BJ (cell line): ENCODE measurements around the gene IL1A. TPM values are rescaled to one million over a fixed set of nuclear protein-coding genes. Genes with fewer than 3 reads are reported as not detected.

Experiments
- CTCF ChIA-PET: fragments of 350-600 bp; formaldehyde crosslinking; extraction: SDS; loops from one replicate; lab custom pipeline; 2021; ENCODE audit warnings: antibody characterized with exemption, inconsistent platforms; lab: Yijun Ruan, JAX
- POLR2A ChIA-PET: fragments of 300-600 bp; sonication (Branson Sonifier 250); formaldehyde crosslinking; extraction: SDS; loops from one replicate; lab custom pipeline; 2021; ENCODE audit warnings: antibody characterized with exemption; lab: Charles Lee
- DNase-seq: peaks from one replicate; pipeline ENCODE4 v3.0.0-alpha.2; 2011; ENCODE audit warnings: low read depth
- H3K27me3 ChIP-seq: 2 replicates; pipeline ENCODE4 v1.6.0; 2011; ENCODE audit warnings: low read length; ENCODE audit not compliant: control insufficient read depth, insufficient read depth
- H3K36me3 ChIP-seq: 2 replicates; pipeline ENCODE4 v1.5.1; 2011; ENCODE audit warnings: low read length; ENCODE audit not compliant: control insufficient read depth, insufficient read depth
- H3K4me3 ChIP-seq: 2 replicates; pipeline ENCODE4 v1.5.1; 2011; ENCODE audit warnings: low read depth, mild to moderate bottlenecking, control low read depth, low read length
- polyA plus RNA-seq: library from polyadenylated mRNA; depleted of rRNA; stranded (reverse); fragments of >200 nt; gene quantifications from 2 replicates; pipeline ENCODE4 v1.2.3, GENCODE V29; 2011
- TF ChIP-seq, protein P1 (sequence below): IDR thresholded peaks from 2 replicates; pipeline ENCODE4 v1.5.1; 2011; ENCODE audit warnings: low read depth, mild to moderate bottlenecking, control low read depth, inconsistent platforms, low read length, moderate library complexity; ENCODE audit not compliant: insufficient read depth

The IL1A gene
- polyA plus RNA-seq, 1 experiment: 0.11 TPM

DNA sequence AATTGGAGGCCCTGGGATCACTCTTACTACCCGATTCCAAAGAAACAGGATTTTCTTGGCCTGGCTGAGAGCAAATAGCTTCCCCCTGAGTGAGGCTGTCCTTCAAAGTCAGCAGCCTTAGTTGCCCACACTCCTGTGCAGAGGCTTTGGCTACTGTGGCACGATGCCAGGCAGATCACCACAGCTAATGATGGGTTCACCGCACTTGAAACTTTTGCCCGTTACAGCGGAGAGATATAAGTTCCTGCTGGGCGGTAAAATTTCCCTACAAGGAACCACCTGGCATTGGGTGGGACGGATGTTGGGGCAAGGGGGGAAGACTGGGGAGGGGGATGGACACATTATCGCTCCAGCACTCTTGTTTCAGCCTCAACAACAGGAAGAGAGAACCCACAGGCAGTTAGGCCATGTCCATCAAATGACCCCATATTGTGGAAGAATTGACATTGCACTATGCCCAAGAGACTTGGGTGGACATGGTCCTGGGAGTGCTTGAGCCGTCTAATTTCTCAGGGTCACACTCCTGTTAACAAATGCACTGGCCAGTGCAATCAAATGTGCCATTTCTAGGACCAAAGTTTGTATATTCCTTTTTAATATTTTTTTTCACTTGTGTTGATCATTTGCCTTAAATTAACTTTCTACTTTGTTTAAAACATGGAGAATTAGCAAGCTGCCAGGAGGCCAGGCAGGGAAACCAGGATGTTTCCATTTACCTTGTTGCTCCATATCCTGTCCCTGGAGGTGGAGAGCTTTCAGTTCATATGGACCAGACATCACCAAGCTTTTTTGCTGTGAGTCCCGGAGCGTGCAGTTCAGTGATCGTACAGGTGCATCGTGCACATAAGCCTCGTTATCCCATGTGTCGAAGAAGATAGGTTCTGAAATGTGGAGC, 47.9 kb upstream of the IL1A start:
- CTCF ChIA-PET: no interaction called here

GRCh38 chr2:112831513-112831845, 47.2 kb upstream of the IL1A start:
- CTCF ChIA-PET: no interaction called here
- POLR2A ChIA-PET: no interaction called here
- no peak for DNase-seq
- TF ChIP-seq, protein P1, sequence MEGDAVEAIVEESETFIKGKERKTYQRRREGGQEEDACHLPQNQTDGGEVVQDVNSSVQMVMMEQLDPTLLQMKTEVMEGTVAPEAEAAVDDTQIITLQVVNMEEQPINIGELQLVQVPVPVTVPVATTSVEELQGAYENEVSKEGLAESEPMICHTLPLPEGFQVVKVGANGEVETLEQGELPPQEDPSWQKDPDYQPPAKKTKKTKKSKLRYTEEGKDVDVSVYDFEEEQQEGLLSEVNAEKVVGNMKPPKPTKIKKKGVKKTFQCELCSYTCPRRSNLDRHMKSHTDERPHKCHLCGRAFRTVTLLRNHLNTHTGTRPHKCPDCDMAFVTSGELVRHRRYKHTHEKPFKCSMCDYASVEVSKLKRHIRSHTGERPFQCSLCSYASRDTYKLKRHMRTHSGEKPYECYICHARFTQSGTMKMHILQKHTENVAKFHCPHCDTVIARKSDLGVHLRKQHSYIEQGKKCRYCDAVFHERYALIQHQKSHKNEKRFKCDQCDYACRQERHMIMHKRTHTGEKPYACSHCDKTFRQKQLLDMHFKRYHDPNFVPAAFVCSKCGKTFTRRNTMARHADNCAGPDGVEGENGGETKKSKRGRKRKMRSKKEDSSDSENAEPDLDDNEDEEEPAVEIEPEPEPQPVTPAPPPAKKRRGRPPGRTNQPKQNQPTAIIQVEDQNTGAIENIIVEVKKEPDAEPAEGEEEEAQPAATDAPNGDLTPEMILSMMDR: no peak
- Histone ChIP-seq H3K27me3 (no peaks in the 10 kb centered on the region), H3K4me3 (no peak overlapping the region), H3K36me3 (no peaks in the 10 kb centered on the region)

More for the DNA sequence above, 47.9 kb upstream of the IL1A start:
- Histone ChIP-seq H3K36me3 (no peaks in the 10 kb centered on the region), H3K27me3 (no peaks in the 10 kb centered on the region), H3K4me3 (no peak overlapping the region)
- POLR2A ChIA-PET: no interaction called here
- no peak for DNase-seq
- TF ChIP-seq, protein P1: no peak

DNA sequence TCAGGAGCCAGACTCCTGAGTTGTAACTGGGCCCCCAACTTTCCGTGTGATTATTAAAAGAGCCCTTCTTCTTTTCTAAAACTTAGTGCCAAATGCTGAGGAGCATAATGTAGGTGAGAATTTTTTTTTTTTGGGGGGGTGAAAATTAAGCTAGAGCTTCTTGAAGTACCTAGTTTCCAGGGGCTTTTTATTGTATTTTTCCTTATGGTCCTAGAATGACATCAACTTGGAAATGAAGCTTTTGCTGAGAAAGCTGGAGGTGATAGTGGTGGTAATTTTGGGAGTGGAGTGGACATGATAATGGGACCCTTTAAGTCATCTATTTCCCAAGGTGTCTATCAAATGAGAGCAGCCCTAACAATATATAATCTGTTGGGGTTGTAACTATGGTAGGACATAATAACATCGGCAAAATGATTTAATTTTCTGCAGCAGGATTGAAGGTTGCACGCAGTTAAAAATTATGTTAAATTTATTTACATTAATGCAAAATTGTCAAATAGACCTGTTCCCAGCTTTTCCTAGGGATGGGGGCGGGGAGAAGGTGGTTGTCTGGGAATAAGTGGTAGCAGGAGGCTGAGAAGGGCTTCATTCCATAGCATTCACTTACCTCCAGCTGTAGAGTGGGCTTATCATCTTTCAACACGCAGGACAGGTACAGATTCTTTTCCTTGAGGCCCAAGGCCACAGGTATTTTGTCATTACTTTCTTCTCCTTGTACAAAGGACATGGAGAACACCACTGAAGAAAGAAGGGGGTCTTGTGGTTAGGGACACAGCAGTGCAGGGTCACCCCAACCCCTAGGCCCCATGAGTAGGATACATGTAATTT, 46.6 kb upstream of the IL1A start:
- H3K4me3 ChIP-seq: no peak overlapping the region
- no peaks in the 10 kb centered on the region for H3K36me3 ChIP-seq
- POLR2A ChIA-PET: no interaction called here
- no peaks in the 10 kb centered on the region for H3K27me3 ChIP-seq
- TF ChIP-seq, protein P1: no peak
- CTCF ChIA-PET: no interaction called here
- no peak for DNase-seq

DNA sequence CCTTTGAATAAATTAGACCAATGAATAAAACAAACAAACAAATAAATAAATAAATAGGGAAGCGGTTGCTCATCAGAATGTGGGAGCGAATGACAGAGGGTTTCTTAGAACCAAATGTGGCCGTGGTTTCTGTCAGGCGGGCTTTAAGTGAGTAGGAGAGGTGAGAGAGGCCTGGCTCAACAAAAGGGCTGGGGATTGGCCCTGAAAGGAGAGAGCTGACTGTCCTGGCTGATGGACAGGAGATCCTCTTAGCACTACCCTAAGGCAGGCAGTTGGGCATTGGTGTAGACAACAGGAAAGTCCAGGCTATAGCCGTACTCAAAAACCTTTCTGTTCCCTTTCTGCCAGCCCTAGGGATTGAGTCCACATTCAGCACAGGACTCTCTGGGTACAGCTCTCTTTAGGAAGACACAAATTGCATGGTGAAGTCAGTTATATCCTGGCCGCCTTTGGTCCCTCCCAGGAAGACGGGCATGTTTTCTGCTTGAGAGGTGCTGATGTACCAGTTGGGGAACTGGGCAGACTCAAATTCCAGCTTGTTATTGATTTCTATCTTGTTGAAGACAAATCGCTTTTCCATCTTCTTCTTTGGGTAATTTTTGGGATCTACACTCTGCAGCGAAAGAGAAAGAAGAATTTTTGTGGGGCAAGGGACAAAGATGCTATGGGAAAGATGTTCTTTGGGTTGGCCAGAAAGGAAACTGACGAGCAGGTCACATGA, 45.8 kb upstream of the IL1A start:
- Histone ChIP-seq H3K36me3 (no peaks in the 10 kb centered on the region), H3K27me3 (no peaks in the 10 kb centered on the region), H3K4me3 (no peak overlapping the region)
- TF ChIP-seq, protein P1: no peak
- POLR2A ChIA-PET: no interaction called here
- CTCF ChIA-PET: interaction anchor here (1.4 kb wide), 1 partner anchor 60 kb away, joined by 4 read pairs; no protein-coding TSS in a partner anchor
- DNase-seq: no peak
